Right lobe of liver (tissue), 6 donors: ENCODE measurements around the gene AIMP1. TPM values are rescaled to one million over a fixed set of nuclear protein-coding genes. Genes with fewer than 3 reads are reported as not detected.

Experiments used
- ATAC-seq, 4 donors: fragments of 200-7000 bp; cut with Tn5 transposase; one replicate each; pipeline ENCODE4 v1.9.1; 2020; ENCODE audit warnings: mild to moderate bottlenecking in 4 of 4, moderate library complexity in 4 of 4
- DNase-seq, 3 donors: peaks; one replicate each; pipeline ENCODE4 v3.0.0-alpha.2; 2020
- H3K27ac ChIP-seq, 3 donors: fragments of 200-600 bp; one replicate each; pipeline ENCODE4 v1.8.0; 2022
- H3K27me3 ChIP-seq, 2 donors: fragments of 200-600 bp; one replicate each; pipeline ENCODE4 v1.8.0; 2022
- H3K36me3 ChIP-seq, 4 donors: fragments of 200-600 bp; sonication (generic) in 1 of 4; one replicate each; pipeline versions ENCODE4 v1.5.1 to v1.8.0; 2017 to 2022; ENCODE audit warnings: control low read depth in 1 of 4
- H3K4me1 ChIP-seq, 4 donors: fragments of 200-600 bp; sonication (generic) in 1 of 4; one replicate each; pipeline versions ENCODE4 v1.5.1 to v1.8.0; 2017 to 2022; ENCODE audit warnings: control low read depth in 1 of 4
- H3K4me3 ChIP-seq, 3 donors: fragments of 200-600 bp; one replicate each; pipeline ENCODE4 v1.8.0; 2022
- H3K9me3 ChIP-seq, 4 donors: fragments of 200-600 bp; sonication (generic) in 1 of 4; one replicate each; pipeline versions ENCODE4 v1.5.1 to v1.8.0; 2017 to 2022; ENCODE audit warnings: control low read depth in 1 of 4
- CTCF ChIP-seq, 4 donors: fragments of 200-600 bp in 3 of 4; fragments of 450-650 bp in 1 of 4; IDR thresholded peaks; one replicate each; pipeline versions ENCODE4 v1.5.1 to v1.8.0; 2016 to 2022; ENCODE audit warnings: antibody characterized with exemption in 4 of 4, mild to moderate bottlenecking in 2 of 4
- POLR2A ChIP-seq: fragments of 450-650 bp; IDR thresholded peaks from one replicate; pipeline ENCODE4 v1.6.1; 2017; ENCODE audit warnings: antibody characterized with exemption, mild to moderate bottlenecking
- WGBS: methylation state at CpG from one replicate; pipeline ENCODE4 v1.1.6; 2018; ENCODE audit warnings: low coverage, low lambda C conversion rate; ENCODE audit not compliant: insufficient coverage; ENCODE audit errors: missing lambda C conversion rate; 5-methylcytosine and 5-hydroxymethylcytosine counted together
- intact Hi-C, 2 donors: fragments of 100-400 bp; cut with DNase I; formaldehyde crosslinking; loops; one replicate each; pipeline versions ENCODE4 v1.11.2 to v1.14.1; 2022
- total RNA-seq, 6 experiments: library from RNA; depleted of rRNA in 2 of 6; stranded (reverse); fragments of >200 nt in 2 of 6; fragmentation: NEBNext Ultra II Directional in 3 of 6; extraction: Animal tissue kit (Norgen Biotek cat#: 25700) in 3 of 6; gene quantifications; one replicate each; pipeline versions ENCODE4 v1.1.0 to v1.2.4, GENCODE V29; 2016 to 2023
- donor health status: DM: no; HTN: yes; CAD: no.
- donor health status: DM: no; HTN: no; CAD: no.
- donor health status: DM: no; HTN: no; CAD: no.
- donor health status: DM: no; HTN: yes; CAD: no.
- donor health status: DM: no; HTN: yes; CAD: no.

The AIMP1 gene
- total RNA-seq, 6 experiments from 2014 or later = 15.0 to 21.2 (median 16.7) TPM

- TF ChIP-seq CTCF (IDR thresholded peaks at IDR 0.05) (no peak), POLR2A (no peak)
- peaks cover 0 to 5% (median 0%) of the 10 kb centered on the region in 4 donors for H3K4me1 ChIP-seq
- no peak for ATAC-seq
- intact Hi-C loops = no loop called here
- no peak overlapping the region for H3K27ac ChIP-seq
- DNase-seq = no peak
- no peaks in the 10 kb centered on the region for H3K27me3 ChIP-seq
- no peaks in the 10 kb centered on the region for H3K9me3 ChIP-seq
- peaks cover 10 to 22% (median 13%) of the 10 kb centered on the region in 4 donors for H3K36me3 ChIP-seq
- no peak overlapping the region for H3K4me3 ChIP-seq
Measured at GRCh38 chr4:106337916-106338315, 21.6 kb downstream of the AIMP1 start.

- intact Hi-C loops = no loop called here
- H3K36me3 ChIP-seq = peaks cover 10 to 22% (median 13%) of the 10 kb centered on the region in 4 donors
- no peak for DNase-seq
- no peaks in the 10 kb centered on the region for H3K4me1 ChIP-seq
- ATAC-seq = no peak
- no peaks in the 10 kb centered on the region for H3K9me3 ChIP-seq
- TF ChIP-seq POLR2A = no peak
- TF ChIP-seq CTCF (IDR thresholded peaks at IDR 0.05) = no peak
- H3K27me3 ChIP-seq = no peaks in the 10 kb centered on the region
- H3K27ac ChIP-seq = no peak overlapping the region
- no peak overlapping the region for H3K4me3 ChIP-seq
- 83% methylated on average over 2 of the region's 3 CpGs for WGBS
Measured at GRCh38 chr4:106338671-106339070, 22.3 kb downstream of the AIMP1 start.

GRCh38 chr4:106339431-106339830 is 23.1 kb downstream of the AIMP1 start:
- ATAC-seq (no peak), DNase-seq (no peak)
- WGBS = 78% methylated on average over 4 of the region's 4 CpGs
- H3K27ac ChIP-seq = no peak overlapping the region
- H3K4me1 ChIP-seq = peaks cover 0 to 4% (median 0%) of the 10 kb centered on the region in 4 donors
- TF ChIP-seq POLR2A (no peak), CTCF (IDR thresholded peaks at IDR 0.05) (no peak)
- no peaks in the 10 kb centered on the region for H3K9me3 ChIP-seq
- H3K27me3 ChIP-seq = no peaks in the 10 kb centered on the region
- intact Hi-C loops = no loop called here
- peaks cover 10 to 22% (median 13%) of the 10 kb centered on the region in 4 donors for H3K36me3 ChIP-seq
- H3K4me3 ChIP-seq = no peak overlapping the region

GRCh38 chr4:106340774-106341173 is 24.4 kb downstream of the AIMP1 start:
- intact Hi-C loops = no loop called here
- Histone ChIP-seq H3K4me1 (peaks cover 0 to 4% (median 0%) of the 10 kb centered on the region in 4 donors), H3K9me3 (no peaks in the 10 kb centered on the region), H3K27me3 (no peaks in the 10 kb centered on the region), H3K36me3 (peaks cover 5 to 22% (median 13%) of the 10 kb centered on the region in 4 donors), H3K4me3 (no peak overlapping the region), H3K27ac (no peak overlapping the region)
- DNase-seq (no peak), ATAC-seq (no peak)
- WGBS = 100% methylated on average over 1 of the region's 1 CpG
- no peak for TF ChIP-seq POLR2A
- TF ChIP-seq CTCF (IDR thresholded peaks at IDR 0.05) = no peak
